WTC11 (cell line): ENCODE results near the gene FRMD4A. TPM values are rescaled to one million over a fixed set of nuclear protein-coding genes. Genes with fewer than 3 reads are reported as not detected.

Experiments used
- ATAC-seq: fragments of 200-7000 bp; cut with Tn5 transposase; 2 replicates; pipeline ENCODE4 v1.10.0; 2021; ENCODE audit warnings: mild to moderate bottlenecking, moderate library complexity
- CTCF ChIA-PET: fragments of 300-600 bp; sonication (Branson Sonifier 250); formaldehyde crosslinking; loops from one replicate; lab custom pipeline; 2021; ENCODE audit warnings: antibody characterized with exemption; lab: Charles Lee
- POLR2A ChIA-PET: fragments of 350-600 bp; sonication (Branson Sonifier 250); formaldehyde crosslinking; loops from one replicate; lab custom pipeline; 2021; ENCODE audit warnings: antibody characterized with exemption; lab: Charles Lee
- DNase-seq: peaks from one replicate; pipeline ENCODE4 v3.0.0; 2021; ENCODE audit warnings: low spot score
- H3K27ac Mint-ChIP-seq: 2 replicates; pipeline ENCODE4 v1.8.0; 2021; ENCODE audit warnings: mixed read lengths
- H3K27me3 Mint-ChIP-seq: 2 replicates; pipeline ENCODE4 v1.8.0; 2021; ENCODE audit warnings: low read depth, mild to moderate bottlenecking, moderate library complexity, mixed read lengths
- H3K36me3 Mint-ChIP-seq: 2 replicates; pipeline ENCODE4 v1.8.0; 2021; ENCODE audit warnings: mixed read lengths
- H3K4me1 Mint-ChIP-seq: 2 replicates; pipeline ENCODE4 v1.8.0; 2022; ENCODE audit warnings: mixed read lengths
- H3K4me3 Mint-ChIP-seq: 2 replicates; pipeline ENCODE4 v1.8.0; 2021; ENCODE audit warnings: mild to moderate bottlenecking, moderate library complexity, mixed read lengths
- H3K9me3 Mint-ChIP-seq: 2 replicates; pipeline ENCODE4 v1.8.0; 2021; ENCODE audit warnings: mixed read lengths
- AFF4 ChIP-seq: sonication (generic); formaldehyde crosslinking; IDR thresholded peaks from 2 replicates; pipeline ENCODE4 v1.8.1; 2023; ENCODE audit warnings: mild to moderate bottlenecking, missing genetic modification reagents, borderline replicate concordance
- E2F5 ChIP-seq: sonication (generic); formaldehyde crosslinking; IDR thresholded peaks from 2 replicates; pipeline ENCODE4 v1.8.1; 2022; ENCODE audit warnings: mild to moderate bottlenecking, moderate library complexity, missing genetic modification reagents
- ERG ChIP-seq: fragments of 250-450 bp; sonication (Bioruptor Pico); IDR thresholded peaks from 2 replicates; pipeline ENCODE4 v1.8.0; 2021; ENCODE audit warnings: mild to moderate bottlenecking
- ESRRA ChIP-seq: sonication (generic); formaldehyde crosslinking; IDR thresholded peaks from 2 replicates; pipeline ENCODE4 v1.8.1; 2022; ENCODE audit warnings: mild to moderate bottlenecking, missing genetic modification reagents, borderline replicate concordance
- FOXP4 ChIP-seq: sonication (generic); formaldehyde crosslinking; IDR thresholded peaks from 2 replicates; pipeline ENCODE4 v1.8.0; 2022; ENCODE audit warnings: mild to moderate bottlenecking, missing genetic modification reagents
- GRHL2 ChIP-seq: fragments of 250-450 bp; sonication (Bioruptor Pico); IDR thresholded peaks from 2 replicates; pipeline ENCODE4 v1.8.0; 2022; ENCODE audit warnings: mild to moderate bottlenecking, moderate library complexity; ENCODE audit not compliant: insufficient replicate concordance, severe bottlenecking
- IRF1 ChIP-seq: sonication (generic); formaldehyde crosslinking; IDR thresholded peaks from 2 replicates; pipeline ENCODE4 v1.8.0; 2023; ENCODE audit warnings: missing genetic modification reagents
- IRF2 ChIP-seq: sonication (generic); formaldehyde crosslinking; IDR thresholded peaks from 2 replicates; pipeline ENCODE4 v1.8.0; 2022; ENCODE audit warnings: low read depth, missing genetic modification reagents, borderline replicate concordance
- NR3C1 ChIP-seq: sonication (generic); formaldehyde crosslinking; conservative IDR thresholded peaks from 2 replicates; pipeline ENCODE4 v1.8.1; 2023; ENCODE audit warnings: low read depth, mild to moderate bottlenecking, missing genetic modification reagents
- SMAD4 ChIP-seq: sonication (generic); formaldehyde crosslinking; IDR thresholded peaks from 2 replicates; pipeline ENCODE4 v1.8.0; 2022; ENCODE audit warnings: mild to moderate bottlenecking, missing genetic modification reagents
- TEAD1 ChIP-seq: sonication (generic); formaldehyde crosslinking; IDR thresholded peaks from 2 replicates; pipeline ENCODE4 v1.8.0; 2022; ENCODE audit warnings: mild to moderate bottlenecking, missing genetic modification reagents
- TP53 ChIP-seq: sonication (generic); formaldehyde crosslinking; IDR thresholded peaks from 2 replicates; pipeline ENCODE4 v1.8.1; 2023; ENCODE audit warnings: mild to moderate bottlenecking, missing genetic modification reagents
- ZBTB21 ChIP-seq: sonication (generic); formaldehyde crosslinking; IDR thresholded peaks from 2 replicates; pipeline ENCODE4 v1.8.1; 2023; ENCODE audit warnings: mild to moderate bottlenecking, missing genetic modification reagents, borderline replicate concordance
- ZBTB43 ChIP-seq: sonication (generic); formaldehyde crosslinking; IDR thresholded peaks from 2 replicates; pipeline ENCODE4 v1.8.1; 2023; ENCODE audit warnings: mild to moderate bottlenecking, missing genetic modification reagents
- ZNF263 ChIP-seq: sonication (generic); formaldehyde crosslinking; IDR thresholded peaks from 2 replicates; pipeline ENCODE4 v1.8.1; 2022; ENCODE audit warnings: low read depth, mild to moderate bottlenecking, moderate library complexity, missing genetic modification reagents
- ZNF281 ChIP-seq: sonication (generic); formaldehyde crosslinking; IDR thresholded peaks from 2 replicates; pipeline ENCODE4 v1.8.0; 2023; ENCODE audit warnings: mild to moderate bottlenecking, missing genetic modification reagents
- ZNF512 ChIP-seq: sonication (generic); formaldehyde crosslinking; IDR thresholded peaks from 2 replicates; pipeline ENCODE4 v1.8.1; 2022; ENCODE audit warnings: missing genetic modification reagents, borderline replicate concordance
- ZNF671 ChIP-seq: fragments of 250-450 bp; sonication (Bioruptor Pico); IDR thresholded peaks from 2 replicates; pipeline ENCODE4 v1.8.0; 2021; ENCODE audit warnings: mild to moderate bottlenecking
- ZSCAN18 ChIP-seq: fragments of 250-450 bp; sonication (Bioruptor Pico); IDR thresholded peaks from 2 replicates; pipeline ENCODE4 v2.1.2; 2022; ENCODE audit warnings: mild to moderate bottlenecking, moderate library complexity
- total RNA-seq: library from RNA; stranded (reverse); gene quantifications from 3 replicates; pipeline ENCODE4 v1.2.3, GENCODE V29; 2021

Gene FRMD4A
- total RNA-seq, 1 experiment from 2014 or later = 35.5 TPM

- no peaks in the 10 kb centered on the region for H3K27me3 Mint-ChIP-seq
- no peaks in the 10 kb centered on the region for H3K36me3 Mint-ChIP-seq
- TF ChIP-seq AFF4 (CRISPR knock-in tag) (no peak), ZNF263 (CRISPR knock-in tag) (no peak), TEAD1 (CRISPR knock-in tag) (no peak), ERG (CRISPR knock-in tag) (no peak), ESRRA (CRISPR knock-in tag) (no peak), E2F5 (no peak), SMAD4 (CRISPR knock-in tag) (no peak), NR3C1 (CRISPR knock-in tag) (no peak), ZSCAN18 (CRISPR knock-in tag) (no peak), TP53 (no peak), FOXP4 (CRISPR knock-in tag) (no peak), IRF1 (no peak)
- H3K4me3 Mint-ChIP-seq = no peak overlapping the region
- POLR2A ChIA-PET = no interaction called here
- H3K4me1 Mint-ChIP-seq = peaks cover 27% of the 10 kb centered on the region
- ATAC-seq (no peak), DNase-seq (no peak)
- CTCF ChIA-PET = interaction anchor here (1.0 to 4.4 kb wide), 7 partner anchors 12 to 345 kb away, joined by 3 to 75 read pairs (median 10); no protein-coding TSS in a partner anchor
- no peaks in the 10 kb centered on the region for H3K9me3 Mint-ChIP-seq
- no peak overlapping the region for H3K27ac Mint-ChIP-seq
Observed at GRCh38 chr10:14198078-14198477, 132.6 kb downstream of the FRMD4A start.

GRCh38 chr10:14196113-14196512, 134.6 kb downstream of the FRMD4A start:
- DNase-seq (no peak), ATAC-seq (no peak)
- H3K4me3 Mint-ChIP-seq = no peak overlapping the region
- TF ChIP-seq IRF2 (CRISPR knock-in tag) (no peak), ZNF671 (CRISPR knock-in tag) (no peak), ZBTB21 (no peak), ZBTB43 (CRISPR knock-in tag) (no peak), ZNF281 (no peak), ZNF512 (CRISPR knock-in tag) (no peak), GRHL2 (CRISPR knock-in tag) (no peak)

More at GRCh38 chr10:14196113-14196512, 134.6 kb downstream of the FRMD4A start:
- no peaks in the 10 kb centered on the region for H3K9me3 Mint-ChIP-seq
- H3K27ac Mint-ChIP-seq = no peak overlapping the region
- H3K36me3 Mint-ChIP-seq = no peaks in the 10 kb centered on the region
- CTCF ChIA-PET = interaction anchor here (0.5 to 4.4 kb wide), 20 partner anchors 10 to 407 kb away, joined by 3 to 75 read pairs (median 6); no protein-coding TSS in a partner anchor
- peaks cover 26% of the 10 kb centered on the region for H3K4me1 Mint-ChIP-seq
- no peaks in the 10 kb centered on the region for H3K27me3 Mint-ChIP-seq
- POLR2A ChIA-PET = interaction anchor here (2.5 kb wide), 1 partner anchor 10 kb away, joined by 16 read pairs; no protein-coding TSS in a partner anchor
